Panc1 (cell line): ENCODE results near the gene LPP. TPM values are rescaled to one million over a fixed set of nuclear protein-coding genes. Genes with fewer than 3 reads are reported as not detected.

ENCODE experiments used
- ATAC-seq: fragments of 200-7000 bp; cut with Tn5 transposase; 2 replicates; pipeline ENCODE4 v1.9.1; 2020; ENCODE audit warnings: mild to moderate bottlenecking, moderate library complexity
- BruUV-seq: library from RNA; stranded (reverse); fragments of 400-500 nt; replicated peaks from 2 replicates; lab custom pipeline; 2021; lab: Mats Ljungman, UMichigan
- CTCF ChIA-PET: fragments of 300-600 bp; sonication (Branson Sonifier 250); formaldehyde crosslinking; loops from one replicate; lab custom pipeline; 2022; ENCODE audit warnings: antibody characterized with exemption; lab: Charles Lee
- POLR2A ChIA-PET: fragments of 300-600 bp; sonication (Branson Sonifier 250); formaldehyde crosslinking; loops from one replicate; lab custom pipeline; 2022; ENCODE audit warnings: antibody characterized with exemption; lab: Charles Lee
- DNase-seq: peaks from one replicate; pipeline ENCODE4 v3.0.0-alpha.2; 2010; ENCODE audit warnings: low read depth, low spot score
- H3K27ac ChIP-seq: 2 replicates; pipeline ENCODE4 v1.5.1; 2011; ENCODE audit warnings: mild to moderate bottlenecking, low read length, inconsistent platforms
- H3K27me3 ChIP-seq: fragments of 200-500 bp; sonication (Bioruptor generic); 2 replicates; pipeline ENCODE4 v1.6.0; 2014; ENCODE audit warnings: low read length, inconsistent platforms; ENCODE audit not compliant: control insufficient read depth, insufficient read depth
- H3K36me3 ChIP-seq: fragments of 200-500 bp; sonication (Bioruptor generic); 2 replicates; pipeline ENCODE4 v1.5.1; 2014; ENCODE audit warnings: inconsistent platforms, mild to moderate bottlenecking, low read length, moderate library complexity; ENCODE audit not compliant: control insufficient read depth, insufficient read depth
- H3K4me1 ChIP-seq: 2 replicates; pipeline ENCODE4 v1.5.1; 2011; ENCODE audit warnings: inconsistent platforms, mild to moderate bottlenecking, low read length, moderate library complexity; ENCODE audit not compliant: control insufficient read depth, insufficient read depth
- H3K4me3 ChIP-seq, 2 experiments: 2 replicates each; pipeline ENCODE4 v1.5.1; 2011 to 2012; ENCODE audit warnings: low read depth in 2 of 2, low read length in 2 of 2, mild to moderate bottlenecking in 2 of 2, inconsistent platforms in 1 of 2, moderate library complexity in 1 of 2
- H3K9me3 ChIP-seq: fragments of 200-500 bp; sonication (Bioruptor generic); 2 replicates; pipeline ENCODE4 v1.5.1; 2014; ENCODE audit warnings: low read depth, mild to moderate bottlenecking, inconsistent platforms, low read length, moderate library complexity; ENCODE audit not compliant: control insufficient read depth, insufficient read depth
- POLR2AphosphoS5 ChIP-seq: IDR thresholded peaks from 2 replicates; pipeline ENCODE4 v1.6.1; 2012; ENCODE audit warnings: mild to moderate bottlenecking, low read depth, low read length, moderate library complexity
- SIN3A ChIP-seq: IDR thresholded peaks from 2 replicates; pipeline ENCODE4 v1.6.1; 2012; ENCODE audit warnings: low read depth, mild to moderate bottlenecking, low read length, moderate library complexity, borderline replicate concordance; ENCODE audit not compliant: insufficient read depth
- TCF7L2 ChIP-seq: IDR thresholded peaks from 2 replicates; pipeline ENCODE4 v1.6.1; 2011; ENCODE audit warnings: mild to moderate bottlenecking, low read depth, low read length, inconsistent platforms
- in situ Hi-C: cut with HindIII; loops from 2 replicates; pipeline ENCODE4 v1.10.0; 2016; ENCODE audit warnings: low sequenced_read_pairs, low pct_unique_long_range_greater_than_20kb
- intact Hi-C: fragments of 100-400 bp; cut with micrococcal nuclease; formaldehyde crosslinking; loops from one replicate; pipeline ENCODE4 v1.10.0; 2022; ENCODE audit not compliant: unreplicated experiment
- total RNA-seq: library from RNA; stranded (reverse); gene quantifications from one replicate; pipeline ENCODE4 v1.2.1, GENCODE V29; 2021; ENCODE audit not compliant: unreplicated experiment
- TF ChIP-seq, protein P1 (sequence below), 2 experiments: IDR thresholded peaks; 2 replicates each; pipeline ENCODE4 v1.6.1; 2011 to 2012; ENCODE audit warnings: low read depth in 2 of 2, control low read depth in 1 of 2, low read length in 1 of 2, mild to moderate bottlenecking in 1 of 2, moderate library complexity in 1 of 2; ENCODE audit not compliant: insufficient read depth in 1 of 2
- TF ChIP-seq, protein P2 (sequence below): fragments of 450-650 bp; IDR thresholded peaks from 2 replicates; pipeline ENCODE4 v1.5.1; 2017; ENCODE audit warnings: mild to moderate bottlenecking

The LPP gene
- total RNA-seq, 1 experiment from 2014 or later: 90.0 TPM

DNA sequence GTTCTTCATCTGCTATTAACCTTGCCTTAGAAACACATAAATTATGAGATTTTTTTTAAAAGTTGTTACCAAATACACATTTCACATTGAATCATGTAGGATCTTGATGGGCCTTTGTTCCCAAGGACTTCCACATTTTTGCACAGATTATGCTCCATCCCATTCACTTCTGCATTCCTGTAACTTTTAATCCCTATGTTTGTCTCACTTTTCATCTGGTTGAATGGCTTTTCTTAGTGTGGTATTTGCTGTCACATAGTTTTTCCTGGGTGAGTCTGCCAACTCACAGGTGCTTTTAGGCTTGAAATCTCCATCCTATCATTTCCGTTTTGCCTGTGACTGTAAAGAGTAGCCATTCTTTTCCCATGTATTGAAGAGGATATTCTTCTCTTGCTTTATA, 720.6 kb downstream of the LPP start:
- no peaks in the 10 kb centered on the region for H3K4me1 ChIP-seq
- H3K36me3 ChIP-seq: 0 out of 2 replicates have a peak, but pooled peaks cover 5% of the 10 kb centered on the region
- intact Hi-C loops (no loop called here), in situ Hi-C loops (no loop called here)
- H3K27me3 ChIP-seq: no peaks in the 10 kb centered on the region
- ChIA-PET POLR2A (interaction anchor here (0.6 kb wide), 1 partner anchor 211 kb away, joined by 3 read pairs; no protein-coding TSS in a partner anchor), CTCF (interaction anchor here (0.7 kb wide), 1 partner anchor 1426 kb away, joined by 3 read pairs; no protein-coding TSS in a partner anchor)
- TF ChIP-seq TCF7L2 (no peak), POLR2AphosphoS5 (no peak)
- no TSS peak for BruUV-seq
- H3K9me3 ChIP-seq: no peaks in the 10 kb centered on the region
- H3K4me3 ChIP-seq: no peak overlapping the region
- no peak for DNase-seq
- no peak overlapping the region for H3K27ac ChIP-seq
- no peak for ATAC-seq

DNA sequence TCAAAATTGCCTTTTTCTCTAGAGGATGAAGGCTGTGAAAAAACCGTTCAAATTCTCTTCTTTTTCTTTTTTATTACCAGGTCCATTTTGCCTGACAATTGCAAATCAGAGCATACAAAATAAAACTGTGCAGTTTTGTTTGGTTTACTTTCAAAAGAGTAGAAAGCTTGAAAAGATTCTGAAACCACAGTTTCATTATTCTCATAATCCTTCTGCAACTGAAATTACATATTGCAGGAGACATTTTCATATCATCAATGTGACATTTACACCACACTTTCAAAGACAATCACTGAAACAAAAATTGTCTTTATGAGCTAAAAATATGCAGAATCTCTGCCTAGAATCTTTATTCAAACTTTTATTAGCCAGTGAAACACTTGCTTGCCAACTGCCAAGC, 721.5 kb downstream of the LPP start:
- ChIA-PET POLR2A (no interaction called here), CTCF (no interaction called here)
- no peaks in the 10 kb centered on the region for H3K4me1 ChIP-seq
- H3K27me3 ChIP-seq: no peaks in the 10 kb centered on the region
- in situ Hi-C loops (no loop called here), intact Hi-C loops (no loop called here)
- H3K36me3 ChIP-seq: 0 out of 2 replicates have a peak, but pooled peaks cover 5% of the 10 kb centered on the region
- no peak overlapping the region for H3K27ac ChIP-seq
- no peak for TF ChIP-seq TCF7L2
- TF ChIP-seq POLR2AphosphoS5: no peak
- TF ChIP-seq, protein P1, sequence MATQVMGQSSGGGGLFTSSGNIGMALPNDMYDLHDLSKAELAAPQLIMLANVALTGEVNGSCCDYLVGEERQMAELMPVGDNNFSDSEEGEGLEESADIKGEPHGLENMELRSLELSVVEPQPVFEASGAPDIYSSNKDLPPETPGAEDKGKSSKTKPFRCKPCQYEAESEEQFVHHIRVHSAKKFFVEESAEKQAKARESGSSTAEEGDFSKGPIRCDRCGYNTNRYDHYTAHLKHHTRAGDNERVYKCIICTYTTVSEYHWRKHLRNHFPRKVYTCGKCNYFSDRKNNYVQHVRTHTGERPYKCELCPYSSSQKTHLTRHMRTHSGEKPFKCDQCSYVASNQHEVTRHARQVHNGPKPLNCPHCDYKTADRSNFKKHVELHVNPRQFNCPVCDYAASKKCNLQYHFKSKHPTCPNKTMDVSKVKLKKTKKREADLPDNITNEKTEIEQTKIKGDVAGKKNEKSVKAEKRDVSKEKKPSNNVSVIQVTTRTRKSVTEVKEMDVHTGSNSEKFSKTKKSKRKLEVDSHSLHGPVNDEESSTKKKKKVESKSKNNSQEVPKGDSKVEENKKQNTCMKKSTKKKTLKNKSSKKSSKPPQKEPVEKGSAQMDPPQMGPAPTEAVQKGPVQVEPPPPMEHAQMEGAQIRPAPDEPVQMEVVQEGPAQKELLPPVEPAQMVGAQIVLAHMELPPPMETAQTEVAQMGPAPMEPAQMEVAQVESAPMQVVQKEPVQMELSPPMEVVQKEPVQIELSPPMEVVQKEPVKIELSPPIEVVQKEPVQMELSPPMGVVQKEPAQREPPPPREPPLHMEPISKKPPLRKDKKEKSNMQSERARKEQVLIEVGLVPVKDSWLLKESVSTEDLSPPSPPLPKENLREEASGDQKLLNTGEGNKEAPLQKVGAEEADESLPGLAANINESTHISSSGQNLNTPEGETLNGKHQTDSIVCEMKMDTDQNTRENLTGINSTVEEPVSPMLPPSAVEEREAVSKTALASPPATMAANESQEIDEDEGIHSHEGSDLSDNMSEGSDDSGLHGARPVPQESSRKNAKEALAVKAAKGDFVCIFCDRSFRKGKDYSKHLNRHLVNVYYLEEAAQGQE (IDR thresholded peaks at IDR 0.05; ENCODE audit: insufficient read depth in 1 of 2, low read depth in 2 of 2, low read length in 1 of 2): no peak
- no peak for TF ChIP-seq SIN3A
- TF ChIP-seq, protein P2, sequence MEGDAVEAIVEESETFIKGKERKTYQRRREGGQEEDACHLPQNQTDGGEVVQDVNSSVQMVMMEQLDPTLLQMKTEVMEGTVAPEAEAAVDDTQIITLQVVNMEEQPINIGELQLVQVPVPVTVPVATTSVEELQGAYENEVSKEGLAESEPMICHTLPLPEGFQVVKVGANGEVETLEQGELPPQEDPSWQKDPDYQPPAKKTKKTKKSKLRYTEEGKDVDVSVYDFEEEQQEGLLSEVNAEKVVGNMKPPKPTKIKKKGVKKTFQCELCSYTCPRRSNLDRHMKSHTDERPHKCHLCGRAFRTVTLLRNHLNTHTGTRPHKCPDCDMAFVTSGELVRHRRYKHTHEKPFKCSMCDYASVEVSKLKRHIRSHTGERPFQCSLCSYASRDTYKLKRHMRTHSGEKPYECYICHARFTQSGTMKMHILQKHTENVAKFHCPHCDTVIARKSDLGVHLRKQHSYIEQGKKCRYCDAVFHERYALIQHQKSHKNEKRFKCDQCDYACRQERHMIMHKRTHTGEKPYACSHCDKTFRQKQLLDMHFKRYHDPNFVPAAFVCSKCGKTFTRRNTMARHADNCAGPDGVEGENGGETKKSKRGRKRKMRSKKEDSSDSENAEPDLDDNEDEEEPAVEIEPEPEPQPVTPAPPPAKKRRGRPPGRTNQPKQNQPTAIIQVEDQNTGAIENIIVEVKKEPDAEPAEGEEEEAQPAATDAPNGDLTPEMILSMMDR: no peak
- H3K9me3 ChIP-seq: no peaks in the 10 kb centered on the region
- BruUV-seq: no TSS peak
- no peak overlapping the region for H3K4me3 ChIP-seq
- DNase-seq: no peak
- no peak for ATAC-seq

DNA sequence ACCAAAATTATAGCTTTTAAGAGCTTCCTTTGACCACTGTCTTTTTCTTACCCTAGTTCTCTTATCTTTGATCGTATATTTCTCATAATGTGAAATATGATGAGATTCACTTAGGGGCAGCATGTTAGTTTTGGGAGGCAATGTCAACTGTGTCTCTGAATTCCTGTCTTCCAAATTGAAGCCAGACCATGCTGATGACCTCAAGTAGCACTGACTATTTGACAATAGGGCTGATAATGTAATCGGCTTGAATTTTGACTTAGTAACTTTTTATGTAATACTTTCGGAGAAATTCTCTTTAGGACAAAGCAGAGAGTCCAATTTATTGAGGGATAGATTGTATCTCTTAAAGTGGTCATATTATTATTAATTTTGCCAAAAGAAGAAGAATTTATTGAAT, 722.4 kb downstream of the LPP start:
- BruUV-seq: no TSS peak
- intact Hi-C loops: no loop called here
- POLR2A ChIA-PET: no interaction called here
- TF ChIP-seq, protein P2: no peak
- TF ChIP-seq SIN3A: no peak
- no peak for TF ChIP-seq TCF7L2
- TF ChIP-seq POLR2AphosphoS5: no peak
- TF ChIP-seq, protein P1 (IDR thresholded peaks at IDR 0.05; ENCODE audit: insufficient read depth in 1 of 2, low read depth in 2 of 2, low read length in 1 of 2): no peak
- no peaks in the 10 kb centered on the region for H3K9me3 ChIP-seq
- 0 out of 2 replicates have a peak, but pooled peaks cover 5% of the 10 kb centered on the region for H3K36me3 ChIP-seq
- no peak overlapping the region for H3K27ac ChIP-seq
- H3K27me3 ChIP-seq: no peaks in the 10 kb centered on the region
- no peaks in the 10 kb centered on the region for H3K4me1 ChIP-seq
- ATAC-seq (no peak), DNase-seq (no peak)
- no peak overlapping the region for H3K4me3 ChIP-seq
- CTCF ChIA-PET: no interaction called here
- in situ Hi-C loops: no loop called here
